H1 (cell line): ENCODE measurements around the gene ENOX2. TPM values are rescaled to one million over a fixed set of nuclear protein-coding genes. Genes with fewer than 3 reads are reported as not detected.

Experiments
- CTCF ChIA-PET: fragments of 300-600 bp; sonication (Branson Sonifier 250); formaldehyde crosslinking; loops from one replicate; lab custom pipeline; 2021; ENCODE audit not compliant: partially characterized antibody; lab: Charles Lee
- POLR2A ChIA-PET: fragments of 300-600 bp; sonication (Branson Sonifier 250); formaldehyde crosslinking; loops from one replicate; lab custom pipeline; 2021; ENCODE audit warnings: inconsistent platforms; ENCODE audit not compliant: partially characterized antibody; lab: Charles Lee
- DNase-seq, 2 experiments: peaks; one replicate each; pipeline versions ENCODE4 v3.0.0 to v3.0.0-alpha.2; 2010 to 2022; ENCODE audit warnings: low spot score in 2 of 2, low read depth in 1 of 2, mixed read lengths in 1 of 2
- FAIRE-seq: peaks from 2 replicates; lab custom pipeline; 2011; peaks lifted over from hg19 to GRCh38; lab: Jason Lieb, UNC
- H2AFZ ChIP-seq: 2 replicates; pipeline ENCODE4 v1.8.1; 2012; ENCODE audit warnings: low read length, inconsistent platforms
- H2AK5ac ChIP-seq: 2 replicates; pipeline ENCODE4 v1.6.1; 2013; ENCODE audit warnings: low read depth, low read length
- H2BK120ac ChIP-seq: replicated peaks from 2 replicates; pipeline ENCODE3; 2013; ENCODE audit warnings: low read depth, low read length, inconsistent platforms
- H2BK12ac ChIP-seq: 2 replicates; pipeline ENCODE4 v1.6.1; 2013; ENCODE audit warnings: low read depth, low read length
- H2BK15ac ChIP-seq: 2 replicates; pipeline ENCODE4 v1.6.1; 2013; ENCODE audit warnings: low read length
- H2BK20ac ChIP-seq: 2 replicates; pipeline ENCODE4 v1.6.1; 2013; ENCODE audit warnings: low read length
- H2BK5ac ChIP-seq: 2 replicates; pipeline ENCODE4 v1.6.1; 2013; ENCODE audit warnings: low read depth, low read length
- H3K14ac ChIP-seq: 2 replicates; pipeline ENCODE4 v1.6.1; 2013; ENCODE audit warnings: inconsistent platforms; ENCODE audit not compliant: insufficient read length
- H3K18ac ChIP-seq: 2 replicates; pipeline ENCODE4 v1.6.1; 2013; ENCODE audit warnings: low read length; ENCODE audit errors: extremely low read depth
- H3K23ac ChIP-seq: 2 replicates; pipeline ENCODE4 v1.6.1; 2013; ENCODE audit warnings: inconsistent platforms; ENCODE audit not compliant: insufficient read length
- H3K23me2 ChIP-seq: 2 replicates; pipeline ENCODE4 v1.6.1; 2013; ENCODE audit warnings: low read depth, low read length
- H3K27ac ChIP-seq: 2 replicates; pipeline ENCODE4 v1.6.1; 2011; ENCODE audit warnings: low read depth, low read length, inconsistent platforms
- H3K27me3 ChIP-seq, 4 experiments: replicated peaks in 1 of 4; 1 replicate in 1 of 4; 2 replicates in 3 of 4; pipeline versions ENCODE4 v1.6.1 to v1.8.1; 2011 to 2013; ENCODE audit warnings: low read length in 3 of 4, mild to moderate bottlenecking in 3 of 4, inconsistent platforms in 2 of 4, mixed read lengths in 2 of 4, moderate library complexity in 1 of 4; ENCODE audit not compliant: control insufficient read depth in 3 of 4, insufficient read depth in 3 of 4; ENCODE audit errors: extremely low read depth in 1 of 4
- H3K36me3 ChIP-seq, 4 experiments: 2 replicates each; pipeline versions ENCODE4 v1.6.1 to v1.8.1; 2011 to 2013; ENCODE audit warnings: mild to moderate bottlenecking in 4 of 4, low read length in 3 of 4, moderate library complexity in 2 of 4, control low read depth in 1 of 4, inconsistent platforms in 1 of 4; ENCODE audit not compliant: insufficient read depth in 4 of 4, control insufficient read depth in 2 of 4
- H3K4ac ChIP-seq: replicated peaks from 2 replicates; pipeline ENCODE3; 2013; ENCODE audit warnings: low read length, low read depth, mixed read lengths, inconsistent platforms; ENCODE audit not compliant: insufficient read length
- H3K4me1 ChIP-seq, 4 experiments: replicated peaks in 1 of 4; 1 replicate in 1 of 4; 2 replicates in 3 of 4; pipeline versions ENCODE4 v1.6.1 to v1.8.1; 2011 to 2013; ENCODE audit warnings: low read length in 3 of 4, inconsistent platforms in 2 of 4, mixed read lengths in 1 of 4; ENCODE audit not compliant: insufficient read depth in 4 of 4, control insufficient read depth in 3 of 4
- H3K4me2 ChIP-seq, 2 experiments: 2 replicates each; pipeline versions ENCODE4 v1.6.1 to v1.8.1; 2011 to 2013; ENCODE audit warnings: low read depth in 2 of 2, low read length in 2 of 2, control low read depth in 1 of 2, inconsistent platforms in 1 of 2, mild to moderate bottlenecking in 1 of 2; ENCODE audit not compliant: insufficient read depth in 1 of 2
- H3K4me3 ChIP-seq, 4 experiments: fragments of 200-600, 300-600 bp in 1 of 4; sonication (generic), shearing (Covaris generic), sonication (Bioruptor Twin) in 1 of 4; 2 replicates each; pipeline versions ENCODE4 v1.5.1 to v1.8.1; 2011 to 2016; ENCODE audit warnings: low read length in 4 of 4, low read depth in 3 of 4, control low read depth in 2 of 4, inconsistent platforms in 2 of 4, mild to moderate bottlenecking in 2 of 4, mixed read lengths in 1 of 4, moderate library complexity in 1 of 4; ENCODE audit not compliant: insufficient read depth in 2 of 4; ENCODE audit errors: extremely low read depth in 1 of 4
- H3K56ac ChIP-seq: replicated peaks from 2 replicates; pipeline ENCODE3; 2013; ENCODE audit warnings: low read depth, mild to moderate bottlenecking, mixed read lengths, low read length, inconsistent platforms; ENCODE audit not compliant: insufficient read length
- H3K79me1 ChIP-seq: 2 replicates; pipeline ENCODE4 v1.6.1; 2013; ENCODE audit warnings: low read depth, low read length, control low read depth
- H3K79me2 ChIP-seq, 2 experiments: 2 replicates each; pipeline versions ENCODE4 v1.6.1 to v1.8.1; 2012 to 2013; ENCODE audit warnings: low read length in 2 of 2, mild to moderate bottlenecking in 2 of 2, inconsistent platforms in 1 of 2; ENCODE audit not compliant: insufficient read depth in 2 of 2, control insufficient read depth in 1 of 2
- H3K9ac ChIP-seq, 4 experiments: replicated peaks in 1 of 4; 1 replicate in 1 of 4; 2 replicates in 3 of 4; pipeline versions ENCODE4 v1.6.1 to v1.8.1; 2011 to 2013; ENCODE audit warnings: low read depth in 3 of 4, low read length in 3 of 4, control low read depth in 2 of 4, mild to moderate bottlenecking in 2 of 4, moderate library complexity in 2 of 4, inconsistent platforms in 1 of 4; ENCODE audit errors: extremely low read depth in 1 of 4
- H3K9me3 ChIP-seq, 2 experiments: 2 replicates each; pipeline versions ENCODE4 v1.6.1 to v1.8.1; 2012 to 2013; ENCODE audit warnings: mild to moderate bottlenecking in 2 of 2, moderate library complexity in 2 of 2, control low read depth in 1 of 2, inconsistent platforms in 1 of 2, low read depth in 1 of 2, low read length in 1 of 2, mixed read lengths in 1 of 2; ENCODE audit not compliant: insufficient read depth in 2 of 2
- H4K20me1 ChIP-seq, 2 experiments: replicated peaks in 1 of 2; 2 replicates each; pipeline versions ENCODE3 to v1.8.1; 2011 to 2013; ENCODE audit warnings: inconsistent platforms in 2 of 2, low read length in 2 of 2, mild to moderate bottlenecking in 1 of 2; ENCODE audit not compliant: insufficient read depth in 2 of 2, control insufficient read depth in 1 of 2
- H4K5ac ChIP-seq: 2 replicates; pipeline ENCODE4 v1.6.1; 2013; ENCODE audit warnings: low read length, low read depth, mixed read lengths, inconsistent platforms; ENCODE audit not compliant: insufficient read length
- H4K8ac ChIP-seq: 2 replicates; pipeline ENCODE4 v1.8.0; 2013; ENCODE audit warnings: mild to moderate bottlenecking, moderate library complexity, low read length, inconsistent platforms; ENCODE audit not compliant: insufficient read depth; ENCODE audit errors: extremely low read depth
- H4K91ac ChIP-seq: replicated peaks from 2 replicates; pipeline ENCODE3; 2013; ENCODE audit warnings: low read length, mixed read lengths, inconsistent platforms; ENCODE audit not compliant: insufficient read length
- GTF2F1 ChIP-seq: IDR thresholded peaks from 2 replicates; pipeline ENCODE4 v1.6.1; 2012; ENCODE audit warnings: low read depth, low read length, improper control_type of control experiment, borderline replicate concordance
- WGBS, 2 experiments: shearing (Covaris generic) in 1 of 2; methylation state at CpG; one replicate each; pipeline versions ENCODE4 v1.1.6 to v1.1.7; 2013 to 2015; ENCODE audit warnings: low lambda C conversion rate in 2 of 2, mixed read lengths in 2 of 2, inconsistent platforms in 1 of 2, low coverage in 1 of 2, missing lambda C conversion rate in 1 of 2; ENCODE audit not compliant: insufficient replicate concordance in 2 of 2, insufficient coverage in 1 of 2, insufficient read length in 1 of 2; ENCODE audit errors: extremely low coverage in 1 of 2, missing lambda C conversion rate in 1 of 2; 5-methylcytosine and 5-hydroxymethylcytosine counted together
- polyA plus RNA-seq, 7 experiments: library from polyadenylated mRNA; depleted of rRNA in 3 of 7; stranded (reverse) in 5 of 7; unstranded in 2 of 7; fragments of >200 nt in 5 of 7; fragments of 200-250 nt in 2 of 7; gene quantifications; 1 replicate in 5 of 7; 2 replicates in 1 of 7; 4 replicates in 1 of 7; pipeline versions ENCODE4 v1.2.1 to v1.2.3, GENCODE V29; 2011 to 2013; ENCODE audit warnings: missing spikeins in 2 of 7, mixed read lengths in 2 of 7
- total RNA-seq: library from RNA; stranded (reverse); fragmentation: NEBNext Ultra II Directional; extraction: Animal tissue kit (Norgen Biotek cat#: 25700); gene quantifications from 2 replicates; pipeline ENCODE4 v1.2.1, GENCODE V29; 2021

ENOX2 gene
- total and polyA plus RNA-seq, 2 of the 8 experiments (the other 6 are each of a cell fraction or from before 2014, with no cell fraction given), result 4.5 to 12.3 TPM

- Histone ChIP-seq H3K23me2 (no peaks in the 10 kb centered on the region), H3K23ac (no peak overlapping the region), H4K20me1 (no peaks in the 10 kb centered on the region), H2BK12ac (no peak overlapping the region), H2BK15ac (no peak overlapping the region), H2BK120ac (no peak overlapping the region), H3K79me1 (no peaks in the 10 kb centered on the region), H4K5ac (no peak overlapping the region), H3K4me1 (no peaks in the 10 kb centered on the region), H2BK20ac (no peak overlapping the region), H3K18ac (no peak overlapping the region), H3K56ac (no peak overlapping the region), H3K14ac (no peak overlapping the region), H3K9ac (no peak overlapping the region), H4K91ac (no peak overlapping the region), H3K79me2 (no peaks in the 10 kb centered on the region), H3K9me3 (no peaks in the 10 kb centered on the region), H3K4ac (no peak overlapping the region), H3K4me3 (no peak overlapping the region), H3K27ac (no peak overlapping the region), H4K8ac (no peak overlapping the region), H3K36me3 (no peaks in the 10 kb centered on the region), H2BK5ac (no peak overlapping the region), H3K4me2 (no peak overlapping the region), H2AK5ac (no peak overlapping the region), H3K27me3 (no peaks in the 10 kb centered on the region), H2AFZ (no peak overlapping the region)
- POLR2A ChIA-PET, result no interaction called here
- no peak for FAIRE-seq
- DNase-seq, result no peak
- CTCF ChIA-PET, result interaction anchor here (1.7 kb wide), 1 partner anchor 10 kb away, joined by 3 read pairs; no protein-coding TSS in a partner anchor
- 85% methylated on average over 1 of the region's 2 CpGs; no CpG with 5 or more reads in 1 of the 2 experiments for WGBS, 2 experiments
- TF ChIP-seq GTF2F1, result no peak
These were observed 49.4 kb upstream of the ENOX2 start for GRCh38 chrX:130952266-130953043.
